PC-9 (cell line): ENCODE data around the gene RARB. TPM values are rescaled to one million over a fixed set of nuclear protein-coding genes. Genes with fewer than 3 reads are reported as not detected.

Source experiments
- BruUV-seq: library from RNA; stranded (reverse); fragments of 400-500 nt; replicated peaks from 2 replicates; lab custom pipeline; 2021; lab: Mats Ljungman, UMichigan
- CTCF ChIA-PET: fragments of 300-600 bp; sonication (Branson Sonifier 250); formaldehyde crosslinking; loops from one replicate; lab custom pipeline; 2022; ENCODE audit warnings: antibody characterized with exemption; lab: Charles Lee
- POLR2A ChIA-PET: fragments of 300-600 bp; sonication (Branson Sonifier 250); formaldehyde crosslinking; loops from one replicate; lab custom pipeline; 2022; ENCODE audit warnings: antibody characterized with exemption; ENCODE audit not compliant: unreplicated experiment; lab: Charles Lee
- DNase-seq, 2 experiments: peaks; one replicate each; pipeline versions ENCODE4 v3.0.0 to v3.0.0-alpha.2; 2015 to 2022; ENCODE audit warnings: mixed read lengths in 1 of 2
- H2AFZ ChIP-seq: fragments of 200-600 bp; sonication (generic); 2 replicates; pipeline ENCODE4 v1.8.1; 2017; ENCODE audit warnings: antibody characterized with exemption
- H3F3A ChIP-seq: fragments of 200-600 bp; sonication (generic); 2 replicates; pipeline ENCODE4 v1.8.1; 2017; ENCODE audit warnings: antibody characterized with exemption, mild to moderate bottlenecking, low read depth; ENCODE audit not compliant: insufficient read depth
- H3K27ac ChIP-seq: fragments of 200-600 bp; sonication (generic); 2 replicates; pipeline ENCODE4 v1.6.1; 2016; ENCODE audit warnings: mixed run types
- H3K27me3 ChIP-seq: fragments of 200-600 bp; sonication (generic); 2 replicates; pipeline ENCODE4 v1.6.1; 2016; ENCODE audit warnings: low read depth, mixed run types; ENCODE audit not compliant: insufficient read depth
- H3K36me3 ChIP-seq: fragments of 200-600 bp; sonication (generic); 2 replicates; pipeline ENCODE4 v1.6.1; 2016; ENCODE audit warnings: low read depth, mixed run types
- H3K4me1 ChIP-seq: fragments of 200-600 bp; sonication (generic); replicated peaks from 2 replicates; pipeline ENCODE4 v1.6.1; 2016; ENCODE audit warnings: mixed run types; ENCODE audit not compliant: insufficient read depth
- H3K4me2 ChIP-seq: fragments of 200-600 bp; sonication (generic); 2 replicates; pipeline ENCODE4 v1.6.1; 2017; ENCODE audit warnings: mixed run types
- H3K4me3 ChIP-seq: fragments of 200-600 bp; sonication (generic); 2 replicates; pipeline ENCODE4 v1.6.1; 2016; ENCODE audit warnings: mixed run types
- H3K79me2 ChIP-seq: fragments of 200-600 bp; sonication (generic); 2 replicates; pipeline ENCODE4 v1.6.1; 2017; ENCODE audit warnings: low read depth, mixed run types
- H3K9me2 ChIP-seq: fragments of 200-600 bp; sonication (generic); 2 replicates; pipeline ENCODE4 v1.8.1; 2017; ENCODE audit warnings: mild to moderate bottlenecking; ENCODE audit not compliant: insufficient read depth
- H3K9me3 ChIP-seq: fragments of 200-600 bp; sonication (generic); 2 replicates; pipeline ENCODE4 v1.8.1; 2016; ENCODE audit warnings: low read depth; ENCODE audit not compliant: insufficient read depth
- H4K20me1 ChIP-seq: fragments of 200-600 bp; sonication (generic); 2 replicates; pipeline ENCODE4 v1.8.1; 2017; ENCODE audit not compliant: insufficient read depth
- EZH2 ChIP-seq: fragments of 200-600 bp; sonication (generic); IDR thresholded peaks from 2 replicates; pipeline ENCODE4 v1.8.0; 2017; ENCODE audit warnings: antibody characterized with exemption, low read depth
- intact Hi-C: fragments of 100-400 bp; cut with micrococcal nuclease; formaldehyde crosslinking; loops from one replicate; pipeline ENCODE4 v1.10.0; 2022; ENCODE audit not compliant: unreplicated experiment
- total RNA-seq: library from RNA; stranded (reverse); gene quantifications from 2 replicates; pipeline ENCODE4 v1.2.3, GENCODE V29; 2021
- TF ChIP-seq, protein P1 (sequence below): fragments of 200-600 bp; sonication (generic); conservative IDR thresholded peaks from 2 replicates; pipeline ENCODE4 v1.6.1; 2017; ENCODE audit warnings: mixed run types, antibody characterized with exemption, mild to moderate bottlenecking, moderate library complexity

Gene RARB
- total RNA-seq, 1 experiment from 2014 or later, result 1.0 TPM

DNA sequence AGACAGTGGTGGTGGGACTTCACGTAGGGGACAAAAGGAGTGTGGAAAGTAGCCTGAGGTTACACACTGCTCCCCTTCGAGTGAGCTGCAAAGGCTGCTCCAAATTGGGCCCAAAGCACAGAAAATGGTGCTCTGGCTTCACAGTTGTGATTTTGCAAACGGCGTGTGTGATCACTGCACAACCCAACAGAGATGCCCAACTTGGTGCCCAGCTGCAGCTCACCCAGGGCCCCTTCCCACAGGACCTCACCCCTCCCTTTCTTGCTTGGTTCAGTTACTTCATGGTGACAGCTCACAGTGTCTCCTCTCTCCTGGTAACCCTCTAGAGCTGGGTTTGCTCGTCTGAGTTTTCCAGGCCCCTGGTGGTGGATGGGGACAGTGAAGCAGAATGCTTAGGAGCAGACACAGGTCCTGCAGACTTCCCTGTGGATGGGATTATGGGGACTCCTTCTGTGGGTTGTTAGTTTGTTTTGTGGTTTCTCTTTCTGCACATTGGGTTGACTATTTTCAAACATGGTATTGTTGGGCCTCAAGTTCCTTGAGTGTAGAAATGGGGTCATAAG is 138.4 kb downstream of the RARB start:
- Histone ChIP-seq H3K4me3 (no peak overlapping the region), H3K36me3 (no peaks in the 10 kb centered on the region), H3K9me2 (no peaks in the 10 kb centered on the region; the same call in 1 of the 2 replicates), H3K27me3 (no peaks in the 10 kb centered on the region), H3K27ac (no peak overlapping the region), H3K9me3 (no peaks in the 10 kb centered on the region), H3K79me2 (no peaks in the 10 kb centered on the region), H3F3A (no peaks in the 10 kb centered on the region), H3K4me1 (no peaks in the 10 kb centered on the region), H4K20me1 (no peaks in the 10 kb centered on the region), H3K4me2 (no peak overlapping the region), H2AFZ (no peak overlapping the region)
- POLR2A ChIA-PET, result no interaction called here
- TF ChIP-seq EZH2, result no peak
- TF ChIP-seq, protein P1, sequence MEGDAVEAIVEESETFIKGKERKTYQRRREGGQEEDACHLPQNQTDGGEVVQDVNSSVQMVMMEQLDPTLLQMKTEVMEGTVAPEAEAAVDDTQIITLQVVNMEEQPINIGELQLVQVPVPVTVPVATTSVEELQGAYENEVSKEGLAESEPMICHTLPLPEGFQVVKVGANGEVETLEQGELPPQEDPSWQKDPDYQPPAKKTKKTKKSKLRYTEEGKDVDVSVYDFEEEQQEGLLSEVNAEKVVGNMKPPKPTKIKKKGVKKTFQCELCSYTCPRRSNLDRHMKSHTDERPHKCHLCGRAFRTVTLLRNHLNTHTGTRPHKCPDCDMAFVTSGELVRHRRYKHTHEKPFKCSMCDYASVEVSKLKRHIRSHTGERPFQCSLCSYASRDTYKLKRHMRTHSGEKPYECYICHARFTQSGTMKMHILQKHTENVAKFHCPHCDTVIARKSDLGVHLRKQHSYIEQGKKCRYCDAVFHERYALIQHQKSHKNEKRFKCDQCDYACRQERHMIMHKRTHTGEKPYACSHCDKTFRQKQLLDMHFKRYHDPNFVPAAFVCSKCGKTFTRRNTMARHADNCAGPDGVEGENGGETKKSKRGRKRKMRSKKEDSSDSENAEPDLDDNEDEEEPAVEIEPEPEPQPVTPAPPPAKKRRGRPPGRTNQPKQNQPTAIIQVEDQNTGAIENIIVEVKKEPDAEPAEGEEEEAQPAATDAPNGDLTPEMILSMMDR, result no peak
- DNase-seq, result no peak
- BruUV-seq, result no TSS peak
- intact Hi-C loops, result no loop called here
- CTCF ChIA-PET, result no interaction called here

DNA sequence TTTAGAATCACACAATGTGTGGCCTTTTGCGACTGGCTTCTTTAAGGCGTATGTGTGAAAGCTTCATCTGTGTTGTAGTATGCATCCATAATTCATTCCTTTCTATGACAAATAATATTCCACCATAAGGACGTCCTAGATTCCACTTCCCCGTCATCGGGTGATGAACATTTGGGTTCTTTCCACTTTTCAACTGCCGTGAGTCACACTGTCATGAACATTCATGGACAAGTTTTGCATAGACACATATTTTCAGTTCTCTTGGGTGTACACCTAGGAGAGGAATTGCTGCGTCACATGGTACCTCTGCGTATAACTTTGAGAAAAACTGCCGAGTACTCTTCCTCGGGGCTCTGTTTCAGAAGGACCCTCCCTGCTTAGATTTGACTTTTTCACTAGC is 139.3 kb downstream of the RARB start:
- H3K9me2 ChIP-seq, result no peaks in the 10 kb centered on the region; the same call in 1 of the 2 replicates
- no peak for DNase-seq
- no peak overlapping the region for H3K4me3 ChIP-seq
- no peak overlapping the region for H3K4me2 ChIP-seq
- no peak for TF ChIP-seq EZH2
- POLR2A ChIA-PET, result no interaction called here
- H3K79me2 ChIP-seq, result no peaks in the 10 kb centered on the region
- H3K9me3 ChIP-seq, result no peaks in the 10 kb centered on the region
- no TSS peak for BruUV-seq
- CTCF ChIA-PET, result interaction anchor here (0.6 kb wide), 1 partner anchor 9 kb away, joined by 3 read pairs; no protein-coding TSS in a partner anchor
- H3K4me1 ChIP-seq, result no peaks in the 10 kb centered on the region
- no peaks in the 10 kb centered on the region for H4K20me1 ChIP-seq
- intact Hi-C loops, result no loop called here
- no peaks in the 10 kb centered on the region for H3K36me3 ChIP-seq
- no peaks in the 10 kb centered on the region for H3K27me3 ChIP-seq
- H3K27ac ChIP-seq, result no peak overlapping the region
- H2AFZ ChIP-seq, result no peak overlapping the region
- H3F3A ChIP-seq, result no peaks in the 10 kb centered on the region

DNA sequence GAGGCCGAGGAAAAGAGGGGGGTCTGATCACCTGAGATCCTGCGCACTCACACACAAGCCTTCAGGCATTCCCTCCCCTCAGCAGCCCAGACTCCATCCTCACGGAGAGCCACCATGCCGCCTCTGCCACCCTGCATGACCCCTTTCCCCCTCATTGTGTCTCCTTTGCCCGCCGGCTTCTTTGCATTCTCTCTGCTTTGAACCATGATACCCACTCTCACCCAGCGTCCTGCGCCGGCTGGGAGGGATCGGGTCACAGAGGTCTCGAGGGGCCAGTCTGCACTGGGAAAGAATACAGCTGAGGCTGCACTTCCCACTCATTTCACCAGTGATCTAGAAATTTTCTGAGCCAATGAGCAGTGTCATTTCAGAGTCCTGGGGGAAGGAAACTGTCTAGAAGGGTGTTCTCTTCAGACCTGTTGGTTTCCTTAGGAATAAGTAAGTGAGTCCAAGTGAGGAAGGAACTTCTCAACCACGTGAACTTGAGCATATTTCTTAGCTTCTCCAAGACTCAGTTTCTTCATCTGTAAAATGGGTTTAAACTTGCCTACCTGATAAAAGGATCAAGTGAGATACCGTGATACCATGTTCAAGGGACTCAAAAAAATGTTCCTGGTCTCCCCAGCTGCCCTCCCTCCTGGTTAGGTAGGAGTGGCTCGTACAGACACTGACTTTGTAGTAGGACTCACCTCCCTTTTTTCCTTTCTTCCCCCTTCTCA is 139.9 kb downstream of the RARB start:
- H3K4me2 ChIP-seq, result no peak overlapping the region
- H3K9me3 ChIP-seq, result no peaks in the 10 kb centered on the region
- no peaks in the 10 kb centered on the region for H4K20me1 ChIP-seq
- H3K36me3 ChIP-seq, result no peaks in the 10 kb centered on the region
- no peak overlapping the region for H3K27ac ChIP-seq
- no peak overlapping the region for H3K4me3 ChIP-seq
- TF ChIP-seq EZH2, result no peak
- TF ChIP-seq, protein P1, result no peak
- H3K4me1 ChIP-seq, result no peaks in the 10 kb centered on the region
- H2AFZ ChIP-seq, result no peak overlapping the region
- no peak for DNase-seq
- no TSS peak for BruUV-seq
- CTCF ChIA-PET, result interaction anchor here (0.6 kb wide), 1 partner anchor 9 kb away, joined by 3 read pairs; no protein-coding TSS in a partner anchor
- no peaks in the 10 kb centered on the region for H3F3A ChIP-seq
- intact Hi-C loops, result no loop called here
- POLR2A ChIA-PET, result no interaction called here
- H3K27me3 ChIP-seq, result no peaks in the 10 kb centered on the region
- H3K9me2 ChIP-seq, result no peaks in the 10 kb centered on the region; the same call in 1 of the 2 replicates
- no peaks in the 10 kb centered on the region for H3K79me2 ChIP-seq
